HG03342 (cell line): ENCODE measurements around the gene UIMC1.

Experiments used
- ATAC-seq: cut with Tn5 transposase; IDR thresholded peaks from one replicate; pipeline ENCODE4 v1.9.1; 2021; ENCODE audit warnings: mild to moderate bottlenecking, moderate library complexity; ENCODE audit not compliant: unreplicated experiment

UIMC1 gene

GRCh38 chr5:176887252-176887849 is 119.2 kb downstream of the UIMC1 start:
- no peak for ATAC-seq

GRCh38 chr5:176886336-176887251 is 120.0 kb downstream of the UIMC1 start:
- no peak for ATAC-seq

DNA sequence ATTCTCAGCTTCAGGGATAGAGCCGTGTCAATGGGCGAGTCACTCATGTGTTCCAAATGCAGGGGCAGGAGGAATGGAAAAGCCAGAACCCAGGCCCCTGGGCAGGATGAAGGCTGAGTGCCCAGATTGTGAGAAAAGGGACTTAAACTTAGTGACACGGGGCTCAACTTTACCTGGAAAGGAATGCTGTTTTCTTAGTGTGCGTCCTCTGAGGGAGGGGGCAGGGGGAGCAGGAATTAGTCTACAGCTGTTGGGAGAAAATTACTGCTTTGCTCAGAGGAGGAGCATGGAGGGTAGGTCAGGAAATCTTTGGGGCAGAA is 122.0 kb downstream of the UIMC1 start:
- no peak for ATAC-seq

DNA sequence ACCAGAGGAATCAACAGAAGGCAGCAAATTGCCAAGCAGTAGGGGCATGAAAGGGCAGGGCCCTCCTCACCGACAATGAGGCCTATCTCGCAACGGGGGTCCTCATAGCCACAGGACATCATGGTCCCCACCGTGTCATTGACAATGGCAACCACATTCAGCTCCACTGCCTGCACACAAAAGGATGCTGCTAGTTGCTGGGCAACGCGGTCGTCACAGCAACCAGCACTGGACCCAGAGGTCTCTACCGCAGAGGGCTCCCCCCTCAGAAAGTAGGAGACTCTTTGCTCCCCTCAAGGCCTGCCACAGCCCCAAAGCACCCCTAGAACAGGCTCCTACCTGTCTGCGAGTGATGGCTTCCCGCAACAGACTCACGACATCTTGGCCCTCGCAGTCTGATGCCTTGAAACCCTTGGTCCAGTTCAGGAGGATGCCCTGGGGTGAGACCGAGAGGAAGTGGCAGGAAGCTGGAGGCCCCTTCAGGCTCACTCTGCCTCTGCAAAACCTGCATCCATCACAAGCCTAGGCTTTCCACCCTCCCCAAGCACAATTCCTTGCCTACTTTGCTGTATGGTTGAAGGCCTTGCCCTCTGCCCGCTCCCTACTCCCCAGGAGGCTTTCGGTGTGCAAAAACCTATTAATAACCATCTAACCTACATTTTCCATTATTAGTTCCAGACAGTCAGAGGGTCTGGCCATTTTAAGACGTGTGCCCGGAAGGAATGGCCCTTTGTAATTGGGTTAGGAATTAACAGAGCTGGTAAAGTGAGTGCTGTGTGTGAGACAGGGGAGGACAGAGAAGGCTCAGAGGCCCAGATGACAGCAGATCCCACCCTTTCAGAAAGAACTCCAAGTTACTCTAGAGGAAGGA is 122.6 kb downstream of the UIMC1 start:
- ATAC-seq: no peak

DNA sequence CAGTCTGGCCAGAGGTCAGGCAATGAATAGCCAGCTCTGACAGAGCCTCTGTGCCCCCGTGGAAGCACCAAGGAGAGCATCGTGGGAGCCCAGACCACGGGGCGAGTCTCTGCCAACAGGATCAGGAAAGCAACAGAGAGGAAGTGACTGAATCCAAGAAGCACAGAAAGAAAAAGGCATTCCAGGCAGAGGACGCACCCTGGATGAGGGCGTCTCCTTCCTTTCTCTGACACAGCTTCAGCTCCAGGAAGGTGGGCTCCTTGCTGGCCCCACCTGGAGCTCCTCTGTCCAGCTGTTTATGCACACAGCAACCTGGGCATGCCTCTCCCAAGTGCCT is 124.0 kb downstream of the UIMC1 start:
- ATAC-seq: no peak

GRCh38 chr5:176881816-176882566 is 124.6 kb downstream of the UIMC1 start:
- no peak for ATAC-seq

DNA sequence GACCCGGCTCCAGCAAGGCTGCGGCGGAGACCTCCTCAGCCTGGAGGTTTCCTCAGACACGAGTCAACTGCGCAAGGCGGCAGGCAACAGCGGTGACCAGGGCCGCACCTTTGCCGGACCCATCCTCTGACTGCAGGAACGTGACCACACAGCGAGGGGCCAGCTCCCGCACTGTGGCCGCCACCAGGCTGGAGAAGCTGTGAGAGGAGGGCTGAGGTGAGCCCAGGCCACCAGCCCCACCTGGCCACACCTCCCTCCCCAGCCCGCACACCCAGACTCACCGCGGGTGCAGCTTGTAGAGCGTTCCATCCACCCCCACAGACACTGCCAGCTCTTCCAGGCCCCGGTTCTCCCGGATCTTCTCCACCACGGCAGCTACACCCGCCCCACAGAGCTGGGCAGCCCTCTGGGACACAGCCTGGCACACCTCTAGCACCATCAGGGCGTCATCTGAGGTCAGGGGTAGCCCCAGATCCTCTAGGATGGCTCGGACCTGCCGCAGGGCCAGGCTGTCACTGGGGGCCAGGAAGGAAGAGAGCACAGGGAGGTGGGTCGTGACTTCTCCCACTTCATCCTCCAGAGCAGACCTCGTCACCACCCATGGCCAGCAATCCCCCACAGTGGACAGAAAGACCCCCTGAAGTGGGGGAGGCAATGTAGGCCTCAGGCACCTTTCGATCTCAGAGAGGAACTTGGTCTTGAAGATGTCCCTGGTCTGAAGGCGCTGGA is 125.4 kb downstream of the UIMC1 start:
- no peak for ATAC-seq

DNA sequence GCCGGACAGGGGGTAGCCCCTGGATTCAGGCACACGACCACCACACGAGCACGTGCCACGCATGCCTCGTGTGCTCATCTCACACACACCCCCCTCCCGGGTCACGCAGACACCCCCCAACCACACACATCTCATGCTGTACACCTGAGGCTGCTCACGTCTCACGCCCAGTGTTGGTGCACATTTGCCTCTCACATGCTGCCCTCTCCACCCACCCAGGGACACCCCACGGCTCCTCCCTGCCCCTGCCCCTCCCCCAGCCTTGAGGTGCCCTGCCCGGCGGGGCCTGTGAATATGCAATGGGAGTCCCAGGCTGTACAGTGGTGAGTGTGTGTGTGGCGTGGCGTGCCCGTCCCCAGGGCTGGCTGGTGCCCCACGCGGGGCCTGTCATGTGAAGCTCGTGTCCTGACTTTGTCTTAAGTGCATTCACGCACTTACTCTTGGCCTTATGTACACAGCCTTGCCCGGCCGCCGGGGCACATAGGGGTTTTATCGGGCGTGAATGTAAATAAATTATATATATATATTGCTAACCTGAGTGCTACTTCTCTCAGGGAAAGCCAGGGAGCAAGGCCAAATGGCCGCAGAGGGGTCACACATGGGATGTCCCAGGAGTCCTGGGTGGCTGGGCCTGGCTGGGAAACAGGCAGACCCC is 126.1 kb downstream of the UIMC1 start:
- no peak for ATAC-seq

GRCh38 chr5:176879663-176880361 is 126.8 kb downstream of the UIMC1 start:
- ATAC-seq: no peak

DNA sequence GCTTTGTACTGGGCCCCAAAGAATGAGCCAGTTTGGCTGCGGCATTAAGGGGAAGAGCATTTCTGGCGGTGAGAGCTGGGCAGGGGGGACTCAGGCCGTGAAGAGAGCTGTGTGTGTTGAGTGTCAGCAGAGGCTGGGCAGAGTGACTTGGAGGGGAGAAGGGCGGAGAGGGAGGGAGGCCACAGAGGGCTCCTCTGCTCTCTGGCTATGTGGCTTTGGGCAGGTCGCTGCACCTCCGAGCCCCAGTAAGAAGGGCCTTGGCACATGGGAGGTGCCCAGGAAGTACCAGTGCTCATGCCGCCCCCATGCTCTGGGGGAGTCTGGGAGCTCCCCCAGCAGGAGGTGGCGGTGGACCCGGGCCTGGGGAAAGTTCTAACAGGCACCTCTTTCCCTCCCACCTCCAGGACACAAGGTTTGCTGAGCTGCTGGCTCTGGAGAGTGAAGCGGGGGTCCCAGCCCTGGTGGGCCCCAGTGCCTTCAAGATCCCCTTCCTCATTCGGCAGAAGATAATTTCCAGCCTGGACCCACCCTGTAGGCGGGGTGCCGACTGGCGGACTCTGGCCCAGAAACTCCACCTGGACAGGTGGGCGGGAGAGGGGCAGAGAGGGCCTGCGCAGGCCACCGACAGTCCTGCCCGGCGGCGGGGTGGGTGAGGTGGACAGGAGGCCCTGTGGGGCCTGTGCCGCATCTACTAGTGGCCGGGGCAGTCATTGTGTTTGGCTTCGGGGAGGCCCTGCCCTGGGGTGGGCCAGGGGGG is 127.5 kb downstream of the UIMC1 start:
- no peak for ATAC-seq

GRCh38 chr5:176878463-176878862 is 128.1 kb downstream of the UIMC1 start:
- ATAC-seq: no peak

GRCh38 chr5:176877793-176878331 is 128.7 kb downstream of the UIMC1 start:
- ATAC-seq: no peak

DNA sequence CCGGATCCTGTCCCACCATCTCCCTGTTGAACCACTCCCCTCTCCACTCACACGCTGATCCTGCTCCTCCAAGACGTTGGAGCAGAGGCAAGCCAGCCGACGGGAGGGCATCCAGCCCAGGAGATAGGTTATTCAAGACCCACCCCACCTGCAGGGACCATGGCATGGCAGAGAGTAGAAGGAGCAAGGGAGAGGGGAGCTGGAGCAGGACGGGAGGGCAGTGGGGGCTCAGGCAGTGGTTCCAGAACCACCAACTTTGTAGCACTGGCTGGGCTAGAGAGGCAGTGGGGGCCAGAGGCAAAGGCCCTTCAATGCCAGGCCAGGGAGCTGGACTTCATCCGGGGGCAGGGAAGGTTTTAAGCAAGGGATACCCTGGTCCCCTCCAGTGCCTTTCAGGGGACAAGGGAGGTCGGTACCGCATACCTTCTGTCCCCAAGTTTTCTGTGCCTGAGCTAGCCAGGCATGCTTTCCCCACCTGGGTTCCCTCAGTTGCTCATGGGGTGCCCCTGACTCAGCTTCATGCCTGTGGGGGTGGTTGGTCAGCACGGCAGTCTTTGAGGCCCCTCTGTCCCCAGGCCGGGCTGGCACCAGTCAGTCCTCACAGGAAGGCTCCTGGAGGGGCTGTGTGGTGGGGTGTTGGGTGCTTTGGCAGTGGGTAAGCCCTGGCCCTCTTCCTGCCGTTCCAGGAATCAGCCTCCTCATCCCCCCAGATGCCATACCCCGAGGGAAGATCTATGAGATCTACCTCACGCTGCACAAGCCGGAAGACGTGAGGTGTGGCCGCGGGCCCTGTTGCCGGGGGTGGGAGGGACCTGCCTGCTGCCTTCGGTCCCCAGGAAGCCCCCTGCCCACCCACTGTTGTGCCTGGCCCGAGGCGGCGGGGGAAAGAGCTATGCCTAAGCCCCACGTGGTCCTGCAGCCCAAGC is 129.8 kb downstream of the UIMC1 start:
- no peak for ATAC-seq

GRCh38 chr5:176875783-176876505 is 130.6 kb downstream of the UIMC1 start:
- no peak for ATAC-seq

DNA sequence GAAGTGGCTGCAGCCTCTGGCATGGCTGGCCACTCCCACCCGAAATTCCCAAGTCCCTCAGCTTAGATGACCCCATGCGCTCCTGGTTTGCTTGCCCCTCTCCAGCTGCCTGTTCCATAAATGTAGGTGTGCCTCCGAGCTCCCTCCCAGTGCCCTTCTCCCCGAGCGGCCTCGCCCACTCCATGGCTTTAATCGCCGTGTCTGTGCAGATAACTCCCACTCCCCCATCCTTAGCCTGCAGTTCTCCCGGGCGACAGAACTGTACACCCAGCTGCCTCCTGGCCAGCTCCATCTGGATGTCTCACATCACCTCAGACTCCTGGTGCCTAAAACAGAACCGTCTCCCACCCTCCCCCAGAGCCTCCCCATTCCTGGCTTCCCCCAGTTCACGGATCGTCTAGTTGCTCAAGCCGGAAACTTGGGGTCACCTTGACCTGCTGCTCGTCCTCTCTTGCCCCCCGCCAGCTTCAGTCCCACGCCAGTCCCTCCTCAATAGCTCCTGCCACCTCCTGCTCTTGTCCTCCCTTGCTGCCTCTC is 131.5 kb downstream of the UIMC1 start:
- ATAC-seq: no peak

DNA sequence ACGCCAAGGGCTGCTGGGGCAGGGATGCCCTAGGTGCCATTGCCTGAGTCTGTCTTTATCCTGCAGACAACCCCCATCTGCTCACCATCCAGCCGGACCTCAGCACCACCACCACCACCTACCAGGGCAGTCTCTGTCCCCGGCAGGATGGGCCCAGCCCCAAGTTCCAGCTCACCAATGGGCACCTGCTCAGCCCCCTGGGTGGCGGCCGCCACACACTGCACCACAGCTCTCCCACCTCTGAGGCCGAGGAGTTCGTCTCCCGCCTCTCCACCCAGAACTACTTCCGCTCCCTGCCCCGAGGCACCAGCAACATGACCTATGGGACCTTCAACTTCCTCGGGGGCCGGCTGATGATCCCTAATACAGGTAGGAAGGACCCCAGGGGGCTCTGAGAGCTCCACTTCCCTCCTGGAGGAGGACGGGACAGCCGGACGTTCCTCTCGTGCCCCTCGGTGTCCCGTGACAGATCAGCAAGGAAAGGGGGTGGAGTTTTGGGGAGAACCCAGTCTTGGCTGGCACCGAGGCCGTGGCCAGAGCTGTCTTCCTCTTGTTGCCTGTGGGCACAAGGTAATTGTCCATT is 132.3 kb downstream of the UIMC1 start:
- no peak for ATAC-seq
